ENCODE measurements around the gene COMMD7.

DNA sequence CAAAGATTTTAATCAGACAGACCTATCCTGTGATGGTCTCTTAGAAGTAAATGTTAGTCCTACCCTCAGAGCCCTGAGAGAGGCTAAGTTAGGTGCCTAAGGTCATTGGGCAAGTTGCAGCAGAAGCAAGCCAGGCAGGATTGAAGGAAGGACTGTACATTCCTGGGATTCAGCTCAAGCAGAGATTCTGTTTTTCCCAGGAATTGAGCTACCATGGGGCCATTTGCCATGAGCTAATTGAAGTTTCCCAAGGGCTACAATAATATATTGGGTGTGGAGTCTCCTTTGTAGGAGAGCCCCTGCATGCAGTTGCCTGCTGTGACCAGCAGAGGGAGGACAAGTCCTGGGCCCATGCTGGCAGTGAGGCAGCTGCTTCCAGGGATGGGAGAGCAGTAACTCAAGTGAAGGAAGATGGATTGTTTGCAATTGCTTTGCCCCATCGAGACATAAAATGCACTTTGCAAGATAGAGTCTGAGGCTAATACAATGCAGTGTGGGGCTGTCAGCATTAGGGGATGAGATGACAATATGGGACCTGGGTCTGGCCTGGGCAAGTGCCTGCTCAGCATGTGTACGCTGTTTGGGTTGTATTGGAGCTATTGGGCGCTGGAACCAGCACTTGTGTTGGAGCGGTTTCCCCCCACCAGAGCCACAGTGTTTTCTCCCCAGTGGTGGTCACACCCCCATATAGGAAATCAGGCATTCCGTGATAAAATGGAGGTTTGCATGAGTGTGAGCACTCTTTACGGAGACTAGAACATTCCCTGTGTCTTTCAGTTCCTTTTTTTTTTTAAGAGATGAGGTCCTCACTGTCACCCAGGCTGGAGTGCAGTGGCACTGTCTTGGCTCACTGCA is 46.9 kb upstream of the COMMD7 start:
- no peak for TF ChIP-seq POLR2A (IDR thresholded peaks at IDR 0.05)
- TF ChIP-seq, protein P1, sequence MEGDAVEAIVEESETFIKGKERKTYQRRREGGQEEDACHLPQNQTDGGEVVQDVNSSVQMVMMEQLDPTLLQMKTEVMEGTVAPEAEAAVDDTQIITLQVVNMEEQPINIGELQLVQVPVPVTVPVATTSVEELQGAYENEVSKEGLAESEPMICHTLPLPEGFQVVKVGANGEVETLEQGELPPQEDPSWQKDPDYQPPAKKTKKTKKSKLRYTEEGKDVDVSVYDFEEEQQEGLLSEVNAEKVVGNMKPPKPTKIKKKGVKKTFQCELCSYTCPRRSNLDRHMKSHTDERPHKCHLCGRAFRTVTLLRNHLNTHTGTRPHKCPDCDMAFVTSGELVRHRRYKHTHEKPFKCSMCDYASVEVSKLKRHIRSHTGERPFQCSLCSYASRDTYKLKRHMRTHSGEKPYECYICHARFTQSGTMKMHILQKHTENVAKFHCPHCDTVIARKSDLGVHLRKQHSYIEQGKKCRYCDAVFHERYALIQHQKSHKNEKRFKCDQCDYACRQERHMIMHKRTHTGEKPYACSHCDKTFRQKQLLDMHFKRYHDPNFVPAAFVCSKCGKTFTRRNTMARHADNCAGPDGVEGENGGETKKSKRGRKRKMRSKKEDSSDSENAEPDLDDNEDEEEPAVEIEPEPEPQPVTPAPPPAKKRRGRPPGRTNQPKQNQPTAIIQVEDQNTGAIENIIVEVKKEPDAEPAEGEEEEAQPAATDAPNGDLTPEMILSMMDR (IDR thresholded peaks at IDR 0.05), result peak; percentile 84 to 96 (median 90)

Measured in uterus (tissue), 2 donors.